Choroid plexus epithelial cell (primary cell): Measurements from ENCODE around the gene KCNG2.

Experiments used
- DNase-seq: peaks from one replicate; pipeline ENCODE4 v3.0.0-alpha.2; 2010; ENCODE audit warnings: low read depth
- H3K4me3 ChIP-seq: 2 replicates; pipeline ENCODE4 v1.5.1; 2011; ENCODE audit warnings: low read depth, mild to moderate bottlenecking, control low read depth, low read length, moderate library complexity
- TF ChIP-seq, protein P1 (sequence below): conservative IDR thresholded peaks from 2 replicates; pipeline ENCODE4 v1.5.1; 2011; ENCODE audit warnings: low read depth, mild to moderate bottlenecking, control low read depth, inconsistent platforms, low read length, moderate library complexity

The KCNG2 gene

DNA sequence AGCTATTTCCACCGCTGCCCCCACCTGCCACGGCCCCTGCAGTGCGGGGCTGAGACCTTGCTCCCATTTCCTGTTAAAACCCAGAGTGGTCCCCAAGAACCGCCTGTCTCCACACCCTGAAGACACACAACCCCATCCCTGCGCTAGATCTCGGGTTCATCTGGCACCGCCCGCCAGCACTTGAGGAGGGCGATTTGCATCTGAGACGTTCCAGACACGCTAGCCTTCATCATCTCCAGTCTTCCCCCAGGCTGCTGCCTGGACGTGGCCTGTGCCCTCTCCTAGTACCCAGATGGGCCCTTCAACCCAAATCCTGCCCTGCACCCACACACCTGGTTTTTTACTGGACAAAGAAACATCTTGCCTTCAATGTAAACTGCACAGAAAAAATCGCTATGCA is 103.9 kb downstream of the KCNG2 start:
- no peak for DNase-seq
- TF ChIP-seq, protein P1, sequence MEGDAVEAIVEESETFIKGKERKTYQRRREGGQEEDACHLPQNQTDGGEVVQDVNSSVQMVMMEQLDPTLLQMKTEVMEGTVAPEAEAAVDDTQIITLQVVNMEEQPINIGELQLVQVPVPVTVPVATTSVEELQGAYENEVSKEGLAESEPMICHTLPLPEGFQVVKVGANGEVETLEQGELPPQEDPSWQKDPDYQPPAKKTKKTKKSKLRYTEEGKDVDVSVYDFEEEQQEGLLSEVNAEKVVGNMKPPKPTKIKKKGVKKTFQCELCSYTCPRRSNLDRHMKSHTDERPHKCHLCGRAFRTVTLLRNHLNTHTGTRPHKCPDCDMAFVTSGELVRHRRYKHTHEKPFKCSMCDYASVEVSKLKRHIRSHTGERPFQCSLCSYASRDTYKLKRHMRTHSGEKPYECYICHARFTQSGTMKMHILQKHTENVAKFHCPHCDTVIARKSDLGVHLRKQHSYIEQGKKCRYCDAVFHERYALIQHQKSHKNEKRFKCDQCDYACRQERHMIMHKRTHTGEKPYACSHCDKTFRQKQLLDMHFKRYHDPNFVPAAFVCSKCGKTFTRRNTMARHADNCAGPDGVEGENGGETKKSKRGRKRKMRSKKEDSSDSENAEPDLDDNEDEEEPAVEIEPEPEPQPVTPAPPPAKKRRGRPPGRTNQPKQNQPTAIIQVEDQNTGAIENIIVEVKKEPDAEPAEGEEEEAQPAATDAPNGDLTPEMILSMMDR = no peak
- H3K4me3 ChIP-seq = no peak overlapping the region

DNA sequence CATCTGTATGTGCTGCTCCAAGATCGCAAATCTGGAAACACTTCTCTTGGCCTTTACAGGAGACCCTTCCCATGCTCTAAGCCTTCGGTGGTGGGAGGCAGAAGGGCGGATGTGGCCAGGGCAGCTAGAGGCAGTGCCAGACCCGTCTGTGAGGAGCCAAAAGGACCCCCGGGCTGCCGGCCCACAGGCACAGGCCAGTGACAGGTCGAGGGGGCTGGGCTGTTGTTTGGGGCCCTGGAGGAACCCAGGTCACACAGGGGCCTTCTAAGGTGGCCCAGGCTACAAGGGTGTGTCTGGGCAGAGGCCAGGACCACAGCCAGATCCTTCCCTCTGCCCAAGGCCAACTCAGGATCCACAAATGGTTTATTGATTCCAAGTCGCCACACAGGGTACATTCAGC is 104.3 kb downstream of the KCNG2 start:
- TF ChIP-seq, protein P1 = no peak
- no peak overlapping the region for H3K4me3 ChIP-seq
- DNase-seq = no peak

DNA sequence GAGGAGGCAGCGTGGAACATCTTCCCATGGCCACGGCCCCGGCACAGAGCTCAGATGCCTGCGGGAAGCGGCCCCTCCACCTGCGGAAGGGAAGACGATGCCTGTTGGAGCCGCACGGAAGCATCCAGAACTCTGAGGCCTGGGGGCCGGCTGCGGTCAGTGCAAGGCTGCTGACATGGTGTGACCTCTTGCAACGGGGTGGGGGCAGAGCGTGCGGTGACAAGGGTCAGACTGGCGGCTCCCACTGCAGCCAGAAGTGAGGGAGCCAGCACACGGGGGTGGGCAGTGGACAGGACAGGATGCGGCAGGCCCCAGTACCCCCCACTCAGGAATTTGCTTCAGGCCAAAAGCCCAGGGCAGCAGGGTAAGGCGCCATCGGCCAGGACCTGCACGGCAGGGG is 104.9 kb downstream of the KCNG2 start:
- no peak for DNase-seq
- no peak overlapping the region for H3K4me3 ChIP-seq
- TF ChIP-seq, protein P1 = no peak

DNA sequence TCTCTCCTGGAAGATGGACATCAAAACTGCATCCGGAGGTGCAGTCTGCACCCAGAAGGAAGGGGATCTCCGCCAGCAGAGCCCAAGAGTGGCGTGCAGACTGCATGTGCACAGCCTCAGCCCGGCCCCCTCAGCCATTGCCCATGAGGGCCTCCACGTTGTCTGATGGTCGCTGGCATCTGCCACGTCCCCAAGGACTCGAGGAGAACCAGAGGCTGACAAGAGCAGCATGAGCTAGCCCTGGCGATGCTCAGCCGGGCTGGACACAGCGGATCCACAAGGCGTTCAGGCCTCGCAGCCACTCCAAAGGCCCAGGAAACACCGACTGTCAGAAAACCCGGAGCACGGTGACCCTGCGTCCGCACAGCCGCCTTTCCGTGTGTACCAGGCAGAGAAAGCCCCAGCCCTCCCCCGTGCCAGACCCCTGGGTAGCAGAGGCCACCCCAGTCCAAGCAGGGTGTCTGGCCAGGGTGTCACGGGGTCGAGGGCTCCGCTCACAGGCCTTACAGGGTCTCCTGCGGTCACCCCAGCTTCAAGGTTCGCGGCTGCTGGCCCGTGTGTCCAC is 105.4 kb downstream of the KCNG2 start:
- no peak for DNase-seq
- TF ChIP-seq, protein P1 = no peak
- H3K4me3 ChIP-seq = no peak overlapping the region

DNA sequence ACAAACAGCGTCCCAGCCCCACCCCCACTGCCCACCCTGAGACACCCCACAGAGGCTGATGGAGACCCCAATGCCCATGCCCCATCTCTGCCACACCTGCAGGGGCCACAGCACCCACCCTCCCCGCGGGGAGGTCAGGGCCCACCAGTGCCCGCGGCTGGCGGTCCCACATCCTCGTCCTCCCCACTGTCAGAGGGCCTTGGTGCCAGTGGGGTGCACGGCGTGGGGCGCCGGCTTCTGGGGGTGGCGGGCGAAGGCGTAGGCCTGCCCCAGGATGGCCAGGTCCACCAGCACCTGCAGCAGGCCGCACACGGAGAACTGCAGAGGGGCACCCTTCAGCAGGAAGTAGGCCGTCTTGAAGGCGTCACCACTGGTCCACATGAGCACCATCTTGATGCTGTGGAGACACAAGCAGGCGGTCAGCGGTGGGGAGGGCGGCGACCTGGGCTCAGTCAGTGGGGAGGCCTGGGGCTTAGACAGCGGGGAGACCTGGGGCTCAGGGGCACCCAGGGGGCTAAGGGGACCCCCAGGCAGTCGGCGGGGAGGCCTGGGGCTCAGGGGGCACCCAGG is 106.1 kb downstream of the KCNG2 start:
- no peak overlapping the region for H3K4me3 ChIP-seq
- DNase-seq = no peak
- TF ChIP-seq, protein P1 = no peak

DNA sequence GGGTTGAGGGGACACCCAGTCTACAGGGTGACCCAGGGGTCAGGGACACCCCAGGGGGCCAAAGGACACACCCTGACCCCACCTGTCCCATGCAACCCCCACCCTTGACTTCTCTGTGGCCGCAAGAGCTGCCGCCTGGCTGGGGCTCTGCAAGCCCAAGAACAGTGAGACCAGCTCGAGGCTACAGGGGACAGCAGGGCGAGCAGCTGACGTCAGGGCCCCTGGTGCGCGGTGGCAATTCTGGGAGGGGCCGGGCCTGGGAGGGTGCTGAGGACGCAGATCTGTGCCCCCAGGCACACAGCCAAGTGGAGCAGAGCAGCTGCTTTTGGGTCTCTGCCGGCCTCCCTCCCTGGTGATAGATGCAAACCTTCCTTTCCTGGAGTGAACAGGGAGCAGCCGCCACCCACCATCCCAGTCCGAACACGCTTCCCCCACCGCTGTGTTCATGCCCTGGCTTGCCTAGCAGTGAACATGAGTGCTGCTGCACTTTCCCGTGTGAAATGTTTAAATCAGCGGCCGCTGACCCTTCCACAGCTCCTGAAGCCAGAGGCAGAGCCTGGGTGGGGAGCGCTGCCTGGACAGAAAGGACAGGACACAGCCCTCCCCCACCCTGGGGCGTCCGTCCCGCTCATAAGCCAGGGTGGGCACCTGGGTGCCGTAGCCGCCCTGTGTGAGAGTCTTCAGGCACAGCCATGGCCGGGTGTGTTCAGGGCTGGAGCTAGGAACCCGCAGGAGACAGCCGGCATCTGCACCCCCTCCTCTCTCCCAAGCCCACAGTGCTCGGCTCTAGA is 106.8 kb downstream of the KCNG2 start:
- no peak for DNase-seq
- no peak overlapping the region for H3K4me3 ChIP-seq
- TF ChIP-seq, protein P1 = no peak
